H54 (cell line): ENCODE data around the gene COL27A1.

Experiments used
- DNase-seq: peaks from one replicate; pipeline ENCODE4 v3.0.0; 2011; ENCODE audit warnings: low spot score, mixed read lengths; ENCODE audit not compliant: insufficient read length
- FAIRE-seq: peaks from 3 replicates; lab custom pipeline; 2011; peaks lifted over from hg19 to GRCh38; lab: Jason Lieb, UNC
- POLR2A ChIP-seq: IDR thresholded peaks from 2 replicates; pipeline ENCODE4 v1.6.1; 2011; ENCODE audit warnings: low read depth, mild to moderate bottlenecking, low read length

The COL27A1 gene

DNA sequence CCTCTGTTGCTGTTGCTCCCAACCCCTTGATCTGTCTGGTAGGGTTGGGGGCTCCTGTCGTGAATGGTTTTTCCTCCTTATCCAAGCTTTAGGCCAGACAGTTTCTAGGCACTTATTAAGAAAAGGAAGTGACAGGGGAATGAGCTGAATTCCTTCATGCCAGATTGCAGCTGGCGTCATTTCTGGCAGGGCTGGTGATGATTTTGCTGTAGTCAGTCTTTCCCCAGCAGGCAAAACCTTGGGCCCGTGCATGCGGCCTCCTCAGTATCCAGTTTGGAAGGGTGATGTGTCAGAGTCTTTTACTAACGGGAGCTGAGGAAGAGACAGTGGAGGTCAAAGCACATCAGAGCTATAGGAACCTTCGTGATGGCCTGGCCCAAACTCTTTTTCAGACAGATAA is 58.8 kb downstream of the COL27A1 start:
- no peak for FAIRE-seq
- no peak for TF ChIP-seq POLR2A
- DNase-seq = no peak

GRCh38 chr9:114214686-114215414 is 59.5 kb downstream of the COL27A1 start:
- DNase-seq = no peak
- TF ChIP-seq POLR2A = no peak
- no peak for FAIRE-seq

- no peak for DNase-seq
- no peak for FAIRE-seq
- TF ChIP-seq POLR2A = no peak
Observed at GRCh38 chr9:114216081-114216480, 60.7 kb downstream of the COL27A1 start.

GRCh38 chr9:114216976-114217375 is 61.6 kb downstream of the COL27A1 start:
- DNase-seq = no peak
- TF ChIP-seq POLR2A = no peak
- FAIRE-seq = no peak

DNA sequence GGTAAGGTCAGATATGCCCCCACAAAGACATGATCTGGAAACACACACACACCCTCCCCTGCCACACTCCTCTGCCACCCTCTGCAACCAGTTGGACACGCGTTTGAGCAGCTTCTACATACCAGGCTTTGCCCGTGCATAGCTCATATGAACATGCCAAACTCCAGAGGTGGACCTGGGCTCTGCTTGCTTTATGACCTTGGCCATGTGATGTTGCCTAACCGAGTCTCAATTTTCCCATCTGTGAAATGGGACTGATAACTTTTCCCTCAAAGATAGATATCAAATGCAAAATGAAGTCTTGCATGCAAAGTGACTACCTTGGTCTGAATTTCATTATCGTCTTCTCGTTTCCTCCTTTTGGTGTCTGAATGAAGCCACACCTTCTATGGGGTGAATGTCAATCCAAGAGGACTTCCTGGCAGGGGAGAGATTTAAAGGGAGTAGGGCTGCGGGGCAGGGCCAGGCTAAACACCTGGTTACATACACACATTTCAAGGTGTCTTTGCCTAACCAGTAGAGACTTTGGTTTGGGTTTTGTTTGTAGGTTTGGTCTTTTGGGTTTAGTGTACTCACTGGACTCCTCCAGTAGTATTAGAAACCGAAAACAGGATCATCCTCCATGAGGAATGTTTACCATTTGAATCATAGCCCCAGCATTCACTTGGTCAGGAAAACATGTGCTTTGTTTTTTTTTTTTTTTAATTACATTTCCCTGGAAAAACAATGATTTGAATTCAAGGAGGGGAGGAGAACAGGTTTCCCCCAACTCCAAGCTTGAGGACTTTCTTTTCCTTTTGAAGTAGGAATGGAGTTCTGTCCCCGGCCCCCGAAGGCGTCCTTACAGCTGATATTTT is 63.2 kb downstream of the COL27A1 start:
- FAIRE-seq (no peak), DNase-seq (no peak)
- no peak for TF ChIP-seq POLR2A

DNA sequence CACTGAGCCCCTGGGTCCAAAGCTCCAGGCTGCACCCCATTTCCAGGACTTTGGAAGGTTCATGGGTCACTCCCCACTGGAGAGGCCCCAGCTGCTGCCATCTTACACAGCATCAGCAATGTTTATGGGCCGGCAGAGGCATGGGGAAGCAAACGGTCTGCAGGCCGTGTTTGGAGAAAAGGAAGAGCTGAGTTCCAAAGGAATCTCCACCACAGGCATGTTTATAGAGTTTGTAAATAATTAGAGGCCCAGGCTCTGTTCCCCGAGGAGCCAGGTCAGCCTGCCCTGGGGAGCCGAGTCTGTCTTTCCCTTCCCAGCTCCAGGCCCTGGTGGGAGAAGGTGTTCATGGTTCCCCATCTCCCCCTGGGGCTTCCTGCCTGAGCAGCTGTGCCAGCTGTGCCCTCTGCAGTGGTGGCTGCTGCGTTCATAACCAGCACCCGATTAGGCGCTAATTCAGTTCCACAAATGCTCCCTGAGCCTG is 64.8 kb downstream of the COL27A1 start:
- FAIRE-seq = no peak
- DNase-seq = no peak
- no peak for TF ChIP-seq POLR2A

- no peak for TF ChIP-seq POLR2A
- FAIRE-seq = peak; percentile 27
Observed at GRCh38 chr9:114221706-114222465, 66.5 kb downstream of the COL27A1 start.

DNA sequence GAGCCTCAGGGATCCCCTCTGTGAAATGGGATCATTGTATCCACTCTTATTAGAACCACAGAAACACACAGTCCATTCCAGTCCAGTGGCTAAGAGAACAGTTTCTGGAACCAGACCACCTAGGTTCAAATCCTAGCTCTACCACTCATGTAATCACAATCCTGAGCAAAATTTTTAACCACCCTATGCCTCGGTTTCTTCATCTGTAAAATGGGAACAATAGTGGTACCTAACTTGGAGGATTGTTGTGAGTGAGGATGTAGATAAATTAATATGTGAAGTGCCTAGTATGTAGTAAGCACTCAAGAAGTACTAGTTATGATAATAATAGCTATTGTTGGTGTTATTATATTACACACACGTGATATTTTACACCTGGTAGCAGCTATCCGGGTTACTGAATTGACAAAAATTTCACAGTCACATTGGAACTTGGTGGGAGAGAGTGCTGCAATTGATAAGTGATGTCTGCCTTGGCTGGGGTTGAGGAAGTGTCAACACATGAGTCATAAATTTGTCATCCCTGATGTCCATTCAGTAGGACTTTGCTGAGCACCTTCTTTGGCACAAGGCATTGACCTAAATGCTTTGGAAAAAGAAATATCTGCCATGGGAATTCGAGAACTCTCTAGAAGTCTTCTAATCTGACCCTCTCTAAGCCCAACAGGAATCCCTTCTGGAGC is 68.4 kb downstream of the COL27A1 start:
- TF ChIP-seq POLR2A = no peak
- DNase-seq = peak; percentile 60
- FAIRE-seq = peak; percentile 90

More at GRCh38 chr9:114221706-114222465, 66.5 kb downstream of the COL27A1 start:
- peak; percentile 24 for DNase-seq

GRCh38 chr9:114224247-114224610 is 68.9 kb downstream of the COL27A1 start:
- TF ChIP-seq POLR2A = no peak
- FAIRE-seq (peak; percentile 84), DNase-seq (peak; percentile 66)

- FAIRE-seq = peak; percentile 58
- peak; percentile 55 for DNase-seq
- no peak for TF ChIP-seq POLR2A
Observed at GRCh38 chr9:114225561-114226212, 70.3 kb downstream of the COL27A1 start.

DNA sequence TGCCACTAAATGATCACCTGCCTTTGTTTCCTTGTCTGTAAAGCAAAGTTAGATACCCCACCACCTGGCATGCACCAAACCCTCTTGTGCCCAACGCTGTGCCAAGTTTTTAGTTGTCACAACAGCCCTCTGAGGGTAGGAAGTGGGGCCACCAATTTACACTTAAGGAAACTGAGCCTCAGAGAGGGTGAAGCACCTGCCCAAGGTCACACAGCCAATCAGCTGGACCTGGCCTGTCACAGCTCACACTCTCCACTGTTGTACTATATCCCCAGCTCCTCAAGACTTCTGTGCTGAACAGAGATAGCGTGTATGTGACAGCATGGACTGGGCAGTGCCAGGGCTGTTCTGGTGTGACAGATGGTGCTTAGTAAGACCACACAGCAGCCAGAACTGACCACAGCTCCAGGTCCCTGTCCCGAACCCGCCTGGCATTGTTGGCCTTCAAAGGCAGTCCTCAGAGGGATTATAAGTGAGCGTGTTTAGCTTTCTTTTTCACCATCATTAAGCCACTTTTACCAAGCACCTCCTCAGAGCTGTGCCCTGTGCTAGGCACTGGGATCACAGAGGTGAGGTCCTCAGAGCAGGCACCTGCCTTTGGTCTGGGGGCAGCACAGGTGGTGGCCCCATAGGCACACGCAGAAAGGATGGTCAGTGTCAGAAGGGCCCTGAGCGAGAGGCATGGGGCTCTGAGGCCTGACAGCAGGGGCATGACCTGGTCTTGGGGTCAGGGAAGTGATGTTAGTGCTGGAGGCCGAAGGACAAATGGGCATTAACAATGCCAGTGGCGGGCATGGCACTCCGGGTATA is 71.1 kb downstream of the COL27A1 start:
- DNase-seq (no peak), FAIRE-seq (no peak)
- no peak for TF ChIP-seq POLR2A
